Epidermal melanocyte (primary cell): Measurements from ENCODE around the gene RFWD3.
"Not testable (repeated sequence)": the region's sequence is repeated elsewhere in the genome, so short reads cannot be mapped to it uniquely, and the experiment has no call there.

ENCODE experiments used
- DNase-seq: peaks from one replicate; pipeline ENCODE4 v3.0.0; 2011; ENCODE audit warnings: low spot score; ENCODE audit not compliant: insufficient read length

Gene RFWD3

DNA sequence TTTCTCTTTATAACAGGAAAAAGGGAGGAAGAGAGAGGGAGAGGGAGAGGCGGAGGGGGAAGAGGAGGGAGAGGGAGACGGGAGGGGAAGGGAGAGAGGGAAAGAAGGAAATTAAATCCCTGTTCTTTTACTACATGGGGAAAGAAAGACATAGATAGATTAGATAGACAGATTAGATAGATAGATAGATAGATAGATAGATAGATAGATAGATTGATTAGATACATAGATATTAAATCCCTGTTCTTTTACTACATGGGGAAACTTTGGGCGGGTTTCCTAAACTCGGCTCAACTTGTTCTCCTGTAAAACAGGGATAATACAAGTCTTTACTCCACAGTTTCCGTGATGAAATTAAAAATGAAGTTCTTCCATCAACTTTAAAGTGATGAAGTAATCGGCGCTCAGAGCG lies 661 bp downstream of the RFWD3 start:
- no peak for DNase-seq

DNA sequence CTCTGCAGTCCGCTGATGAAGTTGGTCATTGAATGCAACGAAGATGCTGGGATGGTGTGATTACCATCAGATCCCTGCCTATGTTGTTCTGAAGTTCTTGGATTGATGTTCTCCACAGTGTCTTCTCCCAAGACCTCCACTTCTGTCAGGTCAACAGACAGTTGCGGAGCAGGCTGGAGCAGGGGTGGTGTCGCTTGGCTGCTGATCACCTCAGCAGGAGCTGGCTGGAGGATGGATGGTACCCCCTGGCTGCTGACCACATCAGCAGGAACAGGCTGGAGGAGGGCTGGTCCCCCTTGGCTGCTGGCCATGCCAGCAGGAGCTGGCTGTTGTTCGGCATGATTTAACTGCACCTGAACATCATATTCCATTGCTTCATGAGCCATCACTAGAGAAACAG lies 5.6 kb downstream of the RFWD3 start:
- no peak for DNase-seq

DNA sequence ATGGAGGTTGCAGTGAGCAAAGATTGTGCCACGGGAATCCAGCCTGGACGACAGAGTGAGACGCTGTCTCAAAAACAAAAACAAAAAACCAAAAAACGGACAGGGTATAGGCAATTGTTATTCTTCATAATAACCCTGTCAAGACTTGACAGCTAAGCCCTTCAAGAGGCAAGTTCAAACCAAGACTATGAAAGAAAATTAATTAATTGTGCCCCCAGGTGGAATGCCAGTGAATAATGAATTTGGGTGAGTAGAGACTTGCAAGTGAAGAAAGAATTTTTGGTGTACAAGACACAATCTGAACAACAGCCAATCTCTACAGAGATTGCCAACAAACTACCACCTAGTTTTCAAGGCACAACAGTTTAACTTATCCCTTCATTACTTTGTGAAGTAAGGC lies 6.3 kb downstream of the RFWD3 start:
- DNase-seq, result no peak

DNA sequence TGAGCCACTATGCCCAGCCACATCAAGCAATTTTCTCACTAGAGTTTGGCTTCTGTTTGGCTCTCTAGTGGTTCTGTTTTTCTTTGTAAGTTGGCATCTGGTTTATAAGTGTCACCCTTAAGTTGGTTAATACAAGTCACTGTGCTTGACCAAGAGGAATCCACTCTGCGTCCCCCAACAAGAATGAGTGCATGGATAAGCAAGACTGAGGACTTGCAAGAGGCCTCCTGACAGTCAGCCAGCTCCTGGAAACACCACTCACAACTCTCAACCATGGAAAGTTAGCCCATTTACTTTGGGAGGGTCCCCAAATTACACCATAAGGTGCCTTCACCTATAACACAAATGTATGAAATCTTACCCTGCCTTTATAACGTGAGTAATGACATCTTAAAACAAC lies 7.6 kb downstream of the RFWD3 start:
- DNase-seq, result no peak

DNA sequence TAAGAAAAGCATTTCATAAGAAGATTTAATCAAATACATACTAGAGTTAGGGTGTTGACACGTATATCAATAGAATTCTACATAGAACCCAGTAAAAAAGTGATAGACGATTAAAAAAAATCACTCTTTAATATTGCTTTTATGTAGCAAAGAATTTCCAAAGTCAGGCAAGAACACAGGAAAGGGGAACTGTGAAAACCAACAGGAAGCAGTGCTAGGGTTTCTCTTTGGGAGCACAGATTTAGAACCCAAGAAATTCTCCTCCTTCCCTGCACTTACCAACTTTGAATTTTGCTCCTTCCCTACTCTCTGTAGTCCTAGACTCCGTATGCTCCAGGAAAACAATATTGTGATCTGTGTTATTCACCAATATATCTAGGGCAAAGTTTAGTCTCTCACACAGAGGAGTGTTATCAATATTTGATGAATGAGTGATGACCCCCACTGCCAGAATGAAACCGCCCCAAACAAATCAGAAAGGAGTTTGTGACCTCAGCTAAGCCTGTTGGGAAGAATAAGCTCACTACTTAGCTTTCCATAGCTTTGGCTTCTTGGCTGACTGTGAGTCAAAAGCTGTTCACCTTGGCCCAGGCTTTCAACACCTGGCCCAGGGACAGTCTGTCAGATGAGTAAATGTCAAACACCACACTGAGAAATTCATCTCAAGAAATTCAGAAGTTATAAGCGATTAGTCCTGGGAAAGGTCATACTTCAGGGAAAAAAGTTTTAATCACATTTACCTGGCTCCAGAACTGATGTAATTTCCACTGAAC lies 8.6 kb downstream of the RFWD3 start:
- DNase-seq, result no peak

DNA sequence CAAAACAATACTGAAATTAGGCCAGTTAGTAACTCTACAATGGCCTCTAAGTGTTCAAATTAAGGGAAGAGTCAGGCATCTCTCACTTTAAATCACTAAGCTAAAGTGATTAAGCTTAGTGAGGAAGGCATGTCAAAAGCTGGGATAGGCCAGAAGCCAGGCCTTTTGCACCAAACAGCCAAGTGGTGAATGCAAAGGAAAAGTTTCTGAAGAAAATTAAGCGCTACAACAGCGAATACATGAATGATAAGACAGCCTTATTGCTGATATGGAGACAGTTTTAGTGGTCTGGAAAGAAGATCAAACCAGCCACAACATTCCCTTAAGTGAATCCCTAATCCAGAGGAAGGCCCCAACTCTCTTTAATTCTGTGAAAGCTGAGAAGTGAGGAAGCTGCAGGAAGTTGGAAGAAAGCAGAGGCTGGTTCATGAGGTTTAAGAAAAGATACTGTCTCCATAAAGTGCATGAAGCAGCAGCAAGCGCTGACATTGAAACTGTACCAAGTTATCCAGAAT lies 12.1 kb downstream of the RFWD3 start:
- DNase-seq, result no peak

DNA sequence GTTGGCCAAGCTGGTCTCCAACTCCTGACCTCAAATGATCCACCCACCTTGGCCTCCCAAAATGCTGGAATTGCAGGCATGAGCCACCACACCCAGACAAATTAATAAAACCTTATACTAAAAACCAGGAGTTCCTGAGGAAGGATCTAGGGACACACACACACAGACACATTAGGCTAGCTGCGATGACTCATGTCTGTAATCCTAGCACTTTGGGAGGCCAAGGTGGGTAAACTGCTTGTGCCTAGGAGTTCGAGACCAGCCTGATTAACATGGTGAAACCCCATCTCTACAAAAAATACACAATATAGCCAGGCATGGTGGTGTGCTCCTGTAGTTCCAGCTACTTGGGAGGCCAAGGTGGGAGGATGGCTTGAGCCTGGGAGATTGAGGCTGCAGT lies 13.8 kb downstream of the RFWD3 start:
- not testable (repeated sequence) for DNase-seq

DNA sequence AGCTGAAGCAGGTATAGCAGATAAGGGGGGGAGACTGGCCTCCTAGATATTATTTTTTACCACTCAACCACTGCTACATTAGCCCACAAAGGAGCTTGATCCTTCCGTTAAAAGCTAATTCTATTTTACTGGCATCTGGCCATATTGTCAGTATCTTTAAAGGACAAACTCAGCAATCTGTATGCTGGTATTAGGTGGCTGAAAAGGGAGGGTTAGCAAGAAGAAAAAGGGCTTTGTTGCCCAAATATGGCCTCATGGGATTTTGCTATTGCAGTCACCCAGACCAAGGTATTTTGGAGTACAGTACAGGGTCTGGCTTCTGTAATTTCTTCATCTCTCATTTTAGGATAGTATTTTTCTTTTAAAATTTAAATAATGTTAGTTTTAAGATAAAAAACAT lies 14.4 kb downstream of the RFWD3 start:
- DNase-seq, result no peak

DNA sequence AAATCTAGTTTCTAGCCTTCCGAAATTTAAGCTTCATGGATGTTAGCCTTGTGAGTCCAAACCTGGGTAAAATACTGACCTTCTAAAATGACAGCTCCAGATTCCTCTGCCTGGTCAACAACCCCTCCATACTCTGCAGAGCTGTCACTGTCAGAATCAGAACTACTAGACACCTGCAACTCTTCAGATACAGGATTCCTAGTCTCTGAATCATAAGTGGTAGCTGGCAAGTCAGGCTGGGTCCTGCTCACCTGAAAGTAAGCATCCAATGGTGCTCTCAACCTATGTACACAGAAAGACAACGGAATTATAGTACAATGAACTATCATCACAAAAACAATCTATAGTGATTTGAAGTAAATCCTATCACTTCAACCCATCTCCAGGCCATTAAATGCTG lies 14.8 kb downstream of the RFWD3 start:
- DNase-seq, result no peak

DNA sequence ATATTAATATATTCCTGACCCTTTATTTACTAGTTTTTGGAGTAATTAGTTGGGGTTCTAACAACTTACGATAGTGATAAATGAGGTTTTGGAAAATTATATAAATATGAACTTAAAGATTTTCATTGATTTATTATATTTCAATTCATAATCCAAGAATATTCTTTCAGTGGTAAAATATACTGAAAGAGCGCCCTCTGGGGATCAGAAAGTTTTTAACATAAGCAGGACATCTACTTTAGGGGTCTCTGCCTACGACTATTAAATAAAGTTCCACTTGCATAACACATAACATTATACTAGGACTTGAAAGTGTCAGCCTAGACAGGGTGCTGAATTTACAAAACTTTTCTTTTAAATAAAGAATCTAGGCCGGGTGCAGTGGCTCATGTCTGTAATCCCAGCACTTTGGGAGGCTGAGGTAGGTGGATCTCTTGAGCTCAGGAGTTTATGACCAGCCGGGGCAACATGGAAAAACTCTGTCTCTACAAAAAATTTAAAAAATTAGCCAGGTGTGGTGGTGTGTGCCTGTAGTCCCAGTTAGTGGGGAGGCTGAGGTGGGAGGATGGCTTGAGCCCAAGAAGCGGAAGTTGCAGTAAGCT lies 15.6 kb downstream of the RFWD3 start:
- DNase-seq, result no peak

DNA sequence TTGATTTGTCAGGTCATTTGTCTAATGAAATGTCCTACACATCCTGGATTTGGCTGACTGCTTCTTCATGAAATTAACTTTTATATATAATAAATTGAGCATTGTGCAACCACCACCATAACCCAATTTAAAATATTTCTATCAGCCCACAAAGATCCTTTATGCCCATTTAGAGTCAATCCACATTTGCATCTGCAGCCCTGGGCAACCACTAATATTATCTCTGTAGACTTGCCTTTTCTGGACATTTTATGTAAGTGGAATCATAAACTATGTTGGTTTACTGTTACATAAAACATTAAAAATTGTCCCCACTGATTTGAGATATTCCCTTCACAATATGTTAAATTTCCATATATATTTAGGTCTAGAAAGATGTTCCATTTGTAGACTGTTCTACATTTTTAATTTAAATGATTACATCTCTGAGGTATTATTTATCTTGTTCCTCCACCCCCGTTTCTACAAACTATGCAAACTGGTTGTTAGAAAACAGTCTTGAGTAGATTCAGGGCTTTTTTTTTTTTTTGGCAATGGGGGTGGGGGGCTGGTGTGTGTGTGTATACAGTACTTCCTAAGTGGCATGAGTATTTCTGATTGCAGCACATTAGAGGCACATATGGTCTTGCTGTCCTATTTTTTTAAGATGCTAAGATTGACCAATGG lies 16.7 kb downstream of the RFWD3 start:
- no peak for DNase-seq

DNA sequence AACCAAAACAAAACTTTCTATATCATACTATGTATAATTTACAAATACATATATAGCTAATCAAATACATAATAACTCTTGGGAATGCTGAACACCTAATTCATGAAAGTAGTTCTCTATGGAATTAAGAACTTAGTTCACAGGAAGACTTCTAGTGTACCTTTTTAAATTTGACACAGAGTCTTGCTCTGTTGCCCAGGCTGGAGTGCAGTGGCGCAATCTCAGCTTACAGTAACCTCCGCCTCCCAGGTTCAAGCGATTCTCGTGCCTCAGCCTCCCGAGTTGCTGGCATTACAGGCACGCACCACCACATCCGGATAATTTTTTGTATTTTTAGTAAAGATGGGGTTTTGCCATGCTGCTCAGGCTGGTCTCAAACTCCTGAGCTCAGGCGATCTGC lies 24.7 kb downstream of the RFWD3 start:
- no peak for DNase-seq

DNA sequence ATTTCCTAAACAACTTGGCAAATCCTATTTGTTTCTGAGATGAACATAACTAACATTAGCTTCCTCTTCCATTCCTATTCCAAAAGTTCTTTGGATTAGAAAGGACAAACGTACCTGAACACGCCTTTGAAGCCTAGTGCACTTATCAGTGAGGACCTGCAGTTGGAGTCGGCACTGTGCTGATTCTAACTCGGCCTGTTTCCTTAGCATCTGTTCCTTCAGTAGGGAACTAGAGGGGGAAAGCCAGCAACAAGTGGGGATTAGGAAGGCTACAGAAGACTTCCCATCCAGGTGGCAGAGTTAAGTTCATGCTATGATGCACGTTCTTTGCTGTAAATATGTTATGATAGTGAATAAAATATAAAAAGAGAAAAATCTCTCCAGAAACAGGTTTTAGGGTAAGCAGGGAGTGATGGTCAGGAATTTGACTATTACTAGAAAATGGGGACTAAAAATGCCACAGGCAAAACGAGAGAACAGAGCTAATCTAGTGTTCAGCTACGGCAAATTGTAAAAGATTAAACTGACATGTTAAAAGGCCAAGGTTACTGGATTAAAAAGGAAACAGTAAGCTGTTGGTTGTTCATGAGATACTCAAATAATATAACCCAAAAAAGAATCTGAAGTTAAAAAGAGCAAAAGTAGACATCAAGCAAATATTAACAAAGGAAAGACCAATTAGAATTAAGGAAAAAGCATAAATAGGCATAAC lies 28.8 kb downstream of the RFWD3 start:
- no peak for DNase-seq

DNA sequence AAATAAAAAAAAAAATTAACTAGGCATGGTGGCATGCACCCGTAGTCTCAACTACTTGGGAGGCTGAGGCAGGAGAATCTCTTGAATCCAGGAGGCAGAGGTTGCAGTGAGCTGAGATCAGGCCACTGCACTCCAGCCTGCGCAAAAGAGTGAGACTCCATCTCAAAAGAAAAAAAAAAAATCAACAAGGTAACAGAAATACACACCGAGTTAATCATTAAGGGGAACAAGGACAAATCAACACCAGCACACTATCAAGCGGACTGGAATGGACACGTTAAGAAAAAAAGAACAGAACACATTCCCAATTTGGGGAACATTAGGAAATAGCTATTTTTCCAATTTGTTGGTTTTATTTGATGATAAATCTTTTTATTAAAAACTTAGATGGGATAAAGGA lies 31.4 kb downstream of the RFWD3 start:
- DNase-seq, result no peak

DNA sequence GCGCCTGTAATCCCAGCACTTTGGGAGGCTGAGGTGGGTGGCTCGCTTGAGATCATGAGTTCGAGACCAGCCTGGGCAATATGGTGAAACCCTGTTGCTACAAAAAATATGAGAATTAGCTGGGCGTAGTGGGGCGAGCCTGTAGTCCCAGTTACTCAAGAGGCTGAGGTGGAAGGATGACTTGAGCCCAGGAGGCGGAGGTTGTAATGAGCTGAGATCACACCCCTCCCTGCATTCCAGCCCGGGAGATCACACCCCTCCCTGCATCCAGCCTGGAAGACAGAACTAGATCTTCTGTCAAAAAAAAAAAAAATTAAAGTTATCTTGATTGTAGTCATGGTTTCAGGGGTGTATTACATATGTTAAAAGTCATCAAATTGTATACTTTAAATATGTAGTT lies 33.0 kb downstream of the RFWD3 start:
- DNase-seq, result no peak

DNA sequence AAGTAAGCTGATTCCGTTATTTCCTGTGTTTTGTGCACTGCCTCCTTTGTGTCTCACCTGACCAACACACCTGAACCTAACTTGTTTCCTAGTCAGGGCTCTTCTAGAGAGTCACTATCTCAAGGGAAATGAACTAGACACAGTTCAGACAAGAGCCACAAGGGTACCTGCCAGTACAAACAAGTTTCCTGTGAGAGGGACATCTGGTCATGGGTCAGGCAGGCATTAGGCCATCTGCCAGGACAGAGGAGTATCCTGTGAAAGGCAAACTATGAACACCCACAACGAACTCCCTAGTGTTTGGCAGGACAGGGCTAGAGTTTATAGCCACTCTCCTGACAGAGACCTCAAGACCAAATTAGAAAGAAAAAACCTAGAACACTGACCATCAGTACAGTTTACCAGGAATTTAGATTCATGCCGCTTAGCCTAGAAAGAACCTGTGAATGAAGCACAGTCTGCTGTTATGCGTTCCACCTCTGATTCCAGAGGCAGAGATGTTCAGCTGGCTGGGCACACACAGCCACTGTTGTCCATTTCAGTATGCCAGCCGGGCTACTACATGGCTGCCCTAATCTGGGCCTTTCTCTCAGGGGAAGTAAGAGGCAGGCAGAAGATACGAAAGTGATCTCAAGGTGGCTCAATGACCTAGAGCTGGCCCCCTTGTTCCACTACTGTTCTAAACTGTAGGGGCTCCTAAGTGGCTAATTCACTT lies 39.0 kb downstream of the RFWD3 start:
- DNase-seq, result no peak

DNA sequence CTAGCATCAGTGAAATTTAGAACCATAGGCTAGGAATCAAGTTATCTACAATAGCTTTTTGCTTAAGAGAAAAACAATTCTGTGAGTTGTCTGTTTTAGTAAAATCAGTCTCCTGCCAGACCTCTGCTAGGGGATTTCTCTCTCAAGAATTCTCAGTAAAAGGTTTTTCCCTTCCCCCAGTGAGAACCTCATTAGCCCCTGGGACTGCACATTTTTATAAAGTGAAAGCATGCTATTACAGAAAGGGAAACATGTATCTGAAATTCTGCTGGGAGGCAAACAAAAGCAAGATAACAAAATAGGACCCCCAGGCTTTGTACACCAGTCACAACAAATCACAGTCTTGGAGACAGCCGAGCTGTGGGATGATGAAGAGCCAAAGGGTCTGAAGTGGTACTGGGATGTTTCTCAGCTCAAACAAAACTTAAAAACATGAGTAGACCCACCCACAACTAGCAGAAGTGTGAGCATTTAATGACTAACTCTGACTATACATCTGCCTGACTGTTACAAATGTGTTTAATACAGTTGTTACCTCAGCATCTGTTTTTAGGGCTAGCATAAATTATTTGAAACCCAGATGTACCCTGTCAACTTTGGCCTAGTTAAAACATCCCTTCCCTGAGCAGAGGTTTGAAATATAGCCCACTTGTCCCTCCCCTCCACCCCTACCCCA lies 39.8 kb downstream of the RFWD3 start:
- DNase-seq, result no peak

DNA sequence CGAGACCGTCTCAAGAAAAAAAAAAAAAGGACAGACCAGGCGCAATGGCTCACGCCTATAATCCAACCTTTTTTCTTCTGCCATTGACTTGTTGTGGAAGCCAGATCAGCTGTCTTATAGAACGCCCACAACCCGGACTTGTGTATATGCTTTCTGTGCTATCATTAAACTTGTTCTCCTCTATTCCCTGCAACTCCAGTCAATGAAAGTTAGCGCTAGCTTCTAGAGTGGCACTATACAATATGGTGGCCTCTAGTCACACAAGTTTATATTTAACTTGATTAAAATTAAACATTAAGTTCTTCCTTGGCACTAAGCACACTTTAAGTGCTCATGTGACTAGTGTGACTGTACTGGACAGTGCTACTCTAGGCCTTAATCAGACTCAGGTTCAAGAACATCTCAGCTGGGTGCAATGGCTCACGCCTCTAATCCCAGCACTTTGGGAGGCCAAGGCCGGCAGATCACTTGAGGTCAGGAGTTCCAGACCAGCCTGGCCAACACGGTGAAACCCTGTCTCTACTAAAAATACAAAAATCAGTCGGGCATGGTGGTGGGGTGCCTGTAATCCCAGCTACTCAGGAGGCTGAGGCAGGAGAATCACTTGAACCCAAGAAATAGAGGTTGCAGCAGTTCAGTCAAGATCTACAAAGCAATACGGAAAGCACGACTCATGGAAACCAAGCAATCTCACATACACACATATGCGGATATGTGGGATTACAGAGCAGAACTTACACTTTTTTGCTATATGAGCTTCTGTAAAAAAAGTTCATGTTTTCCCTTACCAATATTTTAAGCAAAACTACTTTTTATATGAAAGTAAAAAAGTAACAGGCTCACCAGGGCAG lies 41.0 kb downstream of the RFWD3 start:
- no peak for DNase-seq

DNA sequence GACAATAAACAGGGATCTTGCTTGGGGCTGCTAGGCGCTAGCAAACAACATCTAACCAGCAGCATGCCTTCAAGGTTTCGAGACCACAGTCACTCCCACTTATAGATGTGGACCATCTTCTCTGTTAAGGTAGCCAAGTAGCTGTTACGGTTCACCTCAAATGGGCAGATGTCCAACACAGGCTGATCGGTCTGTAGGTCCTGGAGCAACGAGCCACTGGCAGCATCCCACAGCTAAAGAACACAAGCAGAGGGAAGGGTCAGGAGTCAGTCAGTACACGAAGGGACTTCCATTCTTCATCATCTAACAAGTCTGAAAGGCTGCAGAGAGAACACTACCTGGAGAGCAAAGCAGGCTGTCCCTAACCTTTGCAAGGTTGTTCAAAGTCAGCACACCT lies 42.8 kb downstream of the RFWD3 start:
- DNase-seq, result no peak
